Mesothelial cell of epicardium (in vitro differentiated cells): ENCODE results near the gene DNAI2. TPM values are rescaled to one million over a fixed set of nuclear protein-coding genes. Genes with fewer than 3 reads are reported as not detected.

Experiments
- DNase-seq, 2 experiments: peaks; one replicate each; pipeline ENCODE4 v3.0.0; 2021; ENCODE audit warnings: low spot score in 2 of 2; ENCODE audit not compliant: unreplicated experiment in 2 of 2
- H3K27ac Mint-ChIP-seq: 2 replicates; pipeline ENCODE4 v1.8.0; 2021; ENCODE audit warnings: mixed read lengths
- H3K27me3 Mint-ChIP-seq: 2 replicates; pipeline ENCODE4 v1.8.0; 2021; ENCODE audit warnings: low read depth, mixed read lengths
- H3K36me3 Mint-ChIP-seq: 2 replicates; pipeline ENCODE4 v1.8.0; 2021; ENCODE audit warnings: mixed read lengths
- H3K4me1 Mint-ChIP-seq: 2 replicates; pipeline ENCODE4 v1.8.0; 2021; ENCODE audit warnings: mixed read lengths
- H3K4me3 Mint-ChIP-seq: 2 replicates; pipeline ENCODE4 v1.8.0; 2021; ENCODE audit warnings: mild to moderate bottlenecking, moderate library complexity, mixed read lengths
- H3K9me3 Mint-ChIP-seq: 2 replicates; pipeline ENCODE4 v1.8.0; 2021; ENCODE audit warnings: mixed read lengths
- total RNA-seq: library from RNA; stranded (reverse); gene quantifications from 3 replicates; pipeline ENCODE4 v1.2.1, GENCODE V29; 2021
- TF ChIP-seq, protein P1 (sequence below): fragments of 200-600 bp; sonication (generic); IDR thresholded peaks from one replicate; pipeline ENCODE4 v1.5.0; 2021; ENCODE audit warnings: antibody characterized with exemption; ENCODE audit not compliant: unreplicated experiment

The DNAI2 gene
- total RNA-seq, 1 donor from 2014 or later, result not detected

- H3K4me3 Mint-ChIP-seq, result no peak overlapping the region
- no peak for DNase-seq
- no peak overlapping the region for H3K27ac Mint-ChIP-seq
- H3K36me3 Mint-ChIP-seq, result peaks cover 4% of the 10 kb centered on the region
- peaks cover 4% of the 10 kb centered on the region for H3K4me1 Mint-ChIP-seq
- peaks cover 3% of the 10 kb centered on the region for H3K9me3 Mint-ChIP-seq
- H3K27me3 Mint-ChIP-seq, result peaks cover 15% of the 10 kb centered on the region
- TF ChIP-seq, protein P1, sequence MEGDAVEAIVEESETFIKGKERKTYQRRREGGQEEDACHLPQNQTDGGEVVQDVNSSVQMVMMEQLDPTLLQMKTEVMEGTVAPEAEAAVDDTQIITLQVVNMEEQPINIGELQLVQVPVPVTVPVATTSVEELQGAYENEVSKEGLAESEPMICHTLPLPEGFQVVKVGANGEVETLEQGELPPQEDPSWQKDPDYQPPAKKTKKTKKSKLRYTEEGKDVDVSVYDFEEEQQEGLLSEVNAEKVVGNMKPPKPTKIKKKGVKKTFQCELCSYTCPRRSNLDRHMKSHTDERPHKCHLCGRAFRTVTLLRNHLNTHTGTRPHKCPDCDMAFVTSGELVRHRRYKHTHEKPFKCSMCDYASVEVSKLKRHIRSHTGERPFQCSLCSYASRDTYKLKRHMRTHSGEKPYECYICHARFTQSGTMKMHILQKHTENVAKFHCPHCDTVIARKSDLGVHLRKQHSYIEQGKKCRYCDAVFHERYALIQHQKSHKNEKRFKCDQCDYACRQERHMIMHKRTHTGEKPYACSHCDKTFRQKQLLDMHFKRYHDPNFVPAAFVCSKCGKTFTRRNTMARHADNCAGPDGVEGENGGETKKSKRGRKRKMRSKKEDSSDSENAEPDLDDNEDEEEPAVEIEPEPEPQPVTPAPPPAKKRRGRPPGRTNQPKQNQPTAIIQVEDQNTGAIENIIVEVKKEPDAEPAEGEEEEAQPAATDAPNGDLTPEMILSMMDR, result no peak
These were observed 24.3 kb upstream of the DNAI2 start for GRCh38 chr17:74249590-74250270.

DNA sequence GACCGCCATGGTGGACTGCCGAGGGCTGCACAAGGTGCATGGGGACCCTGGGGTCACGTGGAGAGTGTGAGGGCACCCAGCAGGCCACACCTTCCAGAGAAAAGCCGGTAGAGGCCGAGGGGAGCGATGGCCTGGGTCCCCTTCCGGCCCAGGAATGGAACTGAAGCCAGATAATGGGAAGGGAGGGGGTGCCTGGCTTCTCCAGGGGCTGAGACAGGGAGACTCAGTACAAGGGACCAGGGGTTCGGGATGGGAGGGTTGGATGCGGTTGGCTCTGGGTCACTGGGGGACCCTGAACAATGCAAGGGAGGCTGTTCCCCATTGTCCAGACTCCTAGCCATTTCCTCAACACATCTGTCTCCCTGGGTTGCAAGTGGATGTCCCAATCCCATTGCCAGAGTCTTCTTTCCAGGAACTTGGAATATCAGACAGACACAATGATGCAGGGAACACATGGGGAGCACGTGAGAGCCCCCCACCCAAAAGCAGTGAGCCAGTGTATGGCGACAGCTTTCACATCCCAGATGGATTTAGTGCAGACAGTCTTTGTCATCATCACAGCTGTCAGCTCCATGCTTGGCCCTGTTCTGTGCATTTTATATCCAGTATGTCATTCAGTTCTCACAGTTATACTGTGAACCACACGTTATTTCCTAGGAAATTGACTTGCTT, 23.6 kb upstream of the DNAI2 start:
- DNase-seq, result no peak
- no peak overlapping the region for H3K4me3 Mint-ChIP-seq
- H3K9me3 Mint-ChIP-seq, result peaks cover 3% of the 10 kb centered on the region
- H3K27me3 Mint-ChIP-seq, result peaks cover 13% of the 10 kb centered on the region
- peaks cover 4% of the 10 kb centered on the region for H3K36me3 Mint-ChIP-seq
- H3K27ac Mint-ChIP-seq, result no peak overlapping the region
- TF ChIP-seq, protein P1, result no peak
- peaks cover 3% of the 10 kb centered on the region for H3K4me1 Mint-ChIP-seq

DNA sequence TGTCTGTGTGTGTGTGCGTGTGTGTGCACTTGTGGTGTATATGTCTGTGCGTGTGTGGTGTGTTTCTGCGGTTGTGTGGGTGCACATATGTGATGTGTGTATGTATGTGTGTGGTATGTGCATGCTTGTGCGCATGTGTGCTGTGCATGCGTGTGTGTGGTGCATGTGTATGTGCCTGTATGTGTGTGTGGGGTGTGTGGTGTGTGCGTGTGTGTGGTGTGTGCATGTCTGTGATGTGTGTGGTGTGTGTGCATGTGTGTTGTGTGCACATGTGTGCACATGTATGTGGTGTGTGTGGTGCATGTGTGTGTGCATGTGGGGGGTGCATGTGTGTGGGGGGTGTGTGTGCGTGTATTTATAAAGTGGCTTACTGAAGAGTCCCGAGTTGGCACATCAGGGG, 23.0 kb upstream of the DNAI2 start:
- no peak for DNase-seq
- Mint-ChIP-seq H3K36me3 (peaks cover 2% of the 10 kb centered on the region), H3K27me3 (peaks cover 10% of the 10 kb centered on the region), H3K27ac (no peak overlapping the region), H3K4me1 (no peaks in the 10 kb centered on the region), H3K4me3 (no peak overlapping the region), H3K9me3 (peaks cover 3% of the 10 kb centered on the region)
- TF ChIP-seq, protein P1, result no peak

GRCh38 chr17:74251569-74251968, 22.5 kb upstream of the DNAI2 start:
- H3K4me1 Mint-ChIP-seq, result no peaks in the 10 kb centered on the region
- no peak for DNase-seq
- TF ChIP-seq, protein P1, result no peak
- H3K27ac Mint-ChIP-seq, result no peak overlapping the region
- peaks cover under 1% of the 10 kb centered on the region for H3K36me3 Mint-ChIP-seq
- no peak overlapping the region for H3K4me3 Mint-ChIP-seq
- H3K27me3 Mint-ChIP-seq, result peaks cover 6% of the 10 kb centered on the region
- H3K9me3 Mint-ChIP-seq, result peaks cover 2% of the 10 kb centered on the region

GRCh38 chr17:74252211-74252610, 21.8 kb upstream of the DNAI2 start:
- H3K4me3 Mint-ChIP-seq, result no peak overlapping the region
- no peaks in the 10 kb centered on the region for H3K9me3 Mint-ChIP-seq
- H3K27me3 Mint-ChIP-seq, result peaks cover 4% of the 10 kb centered on the region
- no peak for DNase-seq
- H3K4me1 Mint-ChIP-seq, result no peaks in the 10 kb centered on the region
- H3K27ac Mint-ChIP-seq, result no peak overlapping the region
- TF ChIP-seq, protein P1, result no peak
- H3K36me3 Mint-ChIP-seq, result no peaks in the 10 kb centered on the region
